Measurements from ENCODE around the gene ARHGEF28. TPM values are rescaled to one million over a fixed set of nuclear protein-coding genes. Genes with fewer than 3 reads are reported as not detected.

ARHGEF28 gene
- total and polyA plus RNA-seq, 9 of the 15 experiments (the other 6 are each of a cell fraction or from before 2014, with no cell fraction given): 0.27 TPM; not detected in 8

DNA sequence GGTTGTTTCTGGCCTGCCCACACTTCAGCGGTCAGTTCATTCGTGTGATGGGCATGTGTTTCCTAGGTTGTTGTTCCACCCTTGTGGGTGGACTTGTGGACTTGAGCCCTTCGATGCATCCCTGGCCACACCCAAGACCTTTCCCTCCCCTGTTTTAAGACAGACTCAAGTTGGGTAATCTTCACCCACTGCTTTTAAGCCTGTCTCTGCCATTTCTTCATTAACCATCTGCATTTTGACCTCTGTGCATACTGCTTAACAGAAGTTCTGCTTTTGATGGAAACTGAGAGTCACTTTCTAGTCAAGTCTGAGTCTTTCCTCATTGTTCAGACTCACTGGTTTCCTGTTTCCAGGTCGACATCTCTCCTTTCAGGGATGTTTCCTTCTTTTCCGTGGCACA lies 233.7 kb downstream of the ARHGEF28 start (continued):
- TF ChIP-seq ZNF239 (CRISPR knock-in tag; IDR thresholded peaks at IDR 0.05): no peak
- TF ChIP-seq ZC3H4 (CRISPR knock-in tag; IDR thresholded peaks at IDR 0.05; ENCODE audit: borderline replicate concordance): no peak

DNA sequence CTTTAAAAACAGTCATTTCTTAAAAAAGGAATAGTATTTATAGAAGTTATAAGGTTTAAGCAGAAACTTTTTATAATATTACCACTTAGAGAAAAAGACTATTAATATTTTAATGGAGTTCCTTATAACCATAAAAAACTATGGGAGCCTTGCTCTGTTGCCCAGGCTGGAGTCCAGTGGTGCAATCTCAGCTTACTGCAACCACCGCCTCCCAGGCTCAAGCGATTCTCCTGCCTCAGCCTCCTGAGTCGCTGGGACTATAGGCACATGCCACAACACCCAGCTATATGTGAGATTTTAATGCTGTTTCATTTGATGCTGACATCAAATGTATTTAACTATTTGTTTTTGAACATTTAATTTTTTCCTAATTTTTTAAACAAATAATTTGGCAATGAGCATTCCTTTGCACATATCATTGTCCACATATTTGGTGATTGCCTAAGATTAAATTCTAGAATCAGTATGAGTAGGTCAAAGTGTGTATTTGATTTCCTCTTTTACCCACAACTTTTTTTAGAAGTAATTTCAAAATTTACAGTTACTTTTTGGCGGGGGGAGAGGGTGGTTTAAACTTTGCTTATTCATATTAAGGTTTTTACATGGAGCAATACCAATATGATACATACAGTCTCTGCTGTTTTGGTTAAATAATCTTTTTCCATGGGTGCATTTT lies 235.5 kb downstream of the ARHGEF28 start:
- Histone ChIP-seq H4K20me1 (replicated peaks; ENCODE audit: control insufficient read depth, insufficient read depth, low read length) (no peaks in the 10 kb centered on the region), H3K9me1 (ENCODE audit: control insufficient read depth, insufficient read depth, low read length) (no peaks in the 10 kb centered on the region), H3K4me2 (ENCODE audit: insufficient read depth, low read length) (no peak overlapping the region), H3K27ac (ENCODE audit: extremely low read depth, low read depth, low read length) (no peak overlapping the region), H3K4me1 (replicated peaks in 1 of 2; ENCODE audit: control insufficient read depth in 2 of 2, insufficient read depth in 2 of 2, low read length in 2 of 2) (no peaks in the 10 kb centered on the region), H3K36me3 (ENCODE audit: control insufficient read depth, insufficient read depth, low read length) (no peaks in the 10 kb centered on the region), H2AFZ (ENCODE audit: low read depth, low read length) (no peak overlapping the region), H3K4me3 (no peak overlapping the region), H3K9ac (ENCODE audit: insufficient read depth in 1 of 2, low read depth in 2 of 2, low read length in 2 of 2) (no peak overlapping the region), H3K79me2 (ENCODE audit: control insufficient read depth, insufficient read depth, low read length) (no peaks in the 10 kb centered on the region), H3K9me3 (replicated peaks; ENCODE audit: control insufficient read depth, insufficient read depth, low read depth, low read length) (no peaks in the 10 kb centered on the region), H3K27me3 (ENCODE audit: control insufficient read depth in 2 of 2, insufficient read depth in 2 of 2, low read length in 2 of 2) (peaks cover 0 to 5% of the 10 kb centered on the region in 2 experiments; a peak in 3 of 5 replicates)
- in situ Hi-C loops (cut with MboI): no loop called here
- intact Hi-C loops (cut with micrococcal nuclease): no loop called here
- 0% methylated on average over 4 of the region's 4 CpGs for WGBS (ENCODE audit: insufficient coverage, low coverage, missing lambda C conversion rate)
- BruUV-seq (replicated peaks): no TSS peak
- no peak for DNase-seq (ENCODE audit: extremely low read depth in 1 of 4, low spot score in 3 of 4)
- FAIRE-seq: no peak
- TF ChIP-seq DNMT1 (IDR thresholded peaks at IDR 0.05): no peak
- ChIA-PET CTCF (ENCODE audit: low intra/inter-chr PET ratio) (no interaction called here), POLR2A (interaction anchor here (0.8 kb wide), 1 partner anchor 739 kb away, joined by 3 read pairs; no protein-coding TSS in a partner anchor)
- ATAC-seq: no peak

DNA sequence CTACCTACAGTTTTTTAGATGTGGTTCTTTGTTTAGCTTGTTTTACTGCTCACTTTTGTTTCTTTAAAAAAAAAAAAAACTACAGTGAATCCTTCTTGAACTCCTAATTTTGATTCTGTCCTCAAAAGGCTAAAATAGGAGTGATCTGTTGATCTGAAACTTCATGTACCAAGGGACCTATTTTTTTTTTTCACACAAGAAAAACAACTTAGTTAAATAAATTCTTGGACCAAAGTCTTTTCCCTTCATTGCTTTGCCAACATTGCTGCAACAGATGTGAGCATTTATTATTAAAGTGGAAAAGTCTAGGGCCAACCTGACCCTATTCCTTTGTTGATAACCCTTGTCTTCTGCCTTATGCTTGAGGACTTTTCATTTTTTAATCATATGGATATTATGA lies 236.8 kb downstream of the ARHGEF28 start:
- intact Hi-C loops (cut with micrococcal nuclease): no loop called here
- no peak for ATAC-seq
- H3K79me2 ChIP-seq (ENCODE audit: control insufficient read depth, insufficient read depth, low read length): no peaks in the 10 kb centered on the region
- TF ChIP-seq ZNF124 (CRISPR knock-in tag; IDR thresholded peaks at IDR 0.05) (no peak), RFX5 (IDR thresholded peaks at IDR 0.05; ENCODE audit: low read depth, low read length) (no peak), HDGF (IDR thresholded peaks at IDR 0.05) (no peak), ZNF586 (CRISPR knock-in tag; conservative IDR thresholded peaks at IDR 0.05) (no peak), FOXK2 (conservative IDR thresholded peaks at IDR 0.05 in 1 of 2, IDR thresholded peaks at IDR 0.05 in 1 of 2; ENCODE audit: low read depth in 2 of 2) (no peak), ZNF76 (CRISPR knock-in tag; IDR thresholded peaks at IDR 0.05; ENCODE audit: borderline replicate concordance) (no peak), ZNF197 (CRISPR knock-in tag; IDR thresholded peaks at IDR 0.05; ENCODE audit: low read depth) (no peak), TAF9B (IDR thresholded peaks at IDR 0.05; ENCODE audit: partially characterized antibody) (no peak), IFI16 (CRISPR knock-in tag; IDR thresholded peaks at IDR 0.05) (no peak), SIRT6 (IDR thresholded peaks at IDR 0.05; ENCODE audit: low read depth, low read length) (no peak), ZNF785 (CRISPR knock-in tag; IDR thresholded peaks at IDR 0.05) (no peak)
- TF ChIP-seq, protein P1, sequence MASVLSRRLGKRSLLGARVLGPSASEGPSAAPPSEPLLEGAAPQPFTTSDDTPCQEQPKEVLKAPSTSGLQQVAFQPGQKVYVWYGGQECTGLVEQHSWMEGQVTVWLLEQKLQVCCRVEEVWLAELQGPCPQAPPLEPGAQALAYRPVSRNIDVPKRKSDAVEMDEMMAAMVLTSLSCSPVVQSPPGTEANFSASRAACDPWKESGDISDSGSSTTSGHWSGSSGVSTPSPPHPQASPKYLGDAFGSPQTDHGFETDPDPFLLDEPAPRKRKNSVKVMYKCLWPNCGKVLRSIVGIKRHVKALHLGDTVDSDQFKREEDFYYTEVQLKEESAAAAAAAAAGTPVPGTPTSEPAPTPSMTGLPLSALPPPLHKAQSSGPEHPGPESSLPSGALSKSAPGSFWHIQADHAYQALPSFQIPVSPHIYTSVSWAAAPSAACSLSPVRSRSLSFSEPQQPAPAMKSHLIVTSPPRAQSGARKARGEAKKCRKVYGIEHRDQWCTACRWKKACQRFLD (CRISPR knock-in tag; IDR thresholded peaks at IDR 0.05): no peak

More for the DNA sequence above, 236.8 kb downstream of the ARHGEF28 start:
- BruUV-seq (replicated peaks): no TSS peak
- Histone ChIP-seq H2AFZ (ENCODE audit: low read depth, low read length) (no peak overlapping the region), H4K20me1 (replicated peaks; ENCODE audit: control insufficient read depth, insufficient read depth, low read length) (no peaks in the 10 kb centered on the region), H3K9ac (ENCODE audit: insufficient read depth in 1 of 2, low read depth in 2 of 2, low read length in 2 of 2) (no peak overlapping the region), H3K36me3 (ENCODE audit: control insufficient read depth, insufficient read depth, low read length) (no peaks in the 10 kb centered on the region), H3K9me1 (ENCODE audit: control insufficient read depth, insufficient read depth, low read length) (no peaks in the 10 kb centered on the region), H3K27me3 (ENCODE audit: control insufficient read depth in 2 of 2, insufficient read depth in 2 of 2, low read length in 2 of 2) (peaks cover 0 to 5% of the 10 kb centered on the region in 2 experiments; a peak in 3 of 5 replicates), H3K4me1 (replicated peaks in 1 of 2; ENCODE audit: control insufficient read depth in 2 of 2, insufficient read depth in 2 of 2, low read length in 2 of 2) (no peaks in the 10 kb centered on the region), H3K4me2 (ENCODE audit: insufficient read depth, low read length) (no peak overlapping the region), H3K27ac (ENCODE audit: extremely low read depth, low read depth, low read length) (no peak overlapping the region), H3K4me3 (no peak overlapping the region), H3K9me3 (replicated peaks; ENCODE audit: control insufficient read depth, insufficient read depth, low read depth, low read length) (no peaks in the 10 kb centered on the region)
- FAIRE-seq (no peak), DNase-seq (ENCODE audit: extremely low read depth in 1 of 4, low spot score in 3 of 4) (no peak)
- CTCF ChIA-PET (ENCODE audit: low intra/inter-chr PET ratio): no interaction called here
- POLR2A ChIA-PET: no interaction called here
- in situ Hi-C loops (cut with MboI): no loop called here
